ENCODE results near the gene GNG5.
A peak's percentile ranks its signal among the peaks of the same experiment; 100 is the strongest.
"Not testable (repeated sequence)": the region's sequence is repeated elsewhere in the genome, so short reads cannot be mapped to it uniquely, and the experiment has no call there.

Gene GNG5

GRCh38 chr1:84506002-84506728, at the start of gene GNG5, which contains the start of gene SPATA1:
Gene GNG5, minus strand, starts transcription at chr1:84506581. Its CDS starts 490 bp downstream, at chr1:84506091.
Gene SPATA1, plus strand, starts transcription at chr1:84506386. Its CDS starts 9,974 bp downstream, at chr1:84516360.
- peak; percentile 90 to 92 for DNase-seq

GRCh38 chr1:84550826-84551225, 44.4 kb upstream of the GNG5 start:
- no peak for DNase-seq

DNA sequence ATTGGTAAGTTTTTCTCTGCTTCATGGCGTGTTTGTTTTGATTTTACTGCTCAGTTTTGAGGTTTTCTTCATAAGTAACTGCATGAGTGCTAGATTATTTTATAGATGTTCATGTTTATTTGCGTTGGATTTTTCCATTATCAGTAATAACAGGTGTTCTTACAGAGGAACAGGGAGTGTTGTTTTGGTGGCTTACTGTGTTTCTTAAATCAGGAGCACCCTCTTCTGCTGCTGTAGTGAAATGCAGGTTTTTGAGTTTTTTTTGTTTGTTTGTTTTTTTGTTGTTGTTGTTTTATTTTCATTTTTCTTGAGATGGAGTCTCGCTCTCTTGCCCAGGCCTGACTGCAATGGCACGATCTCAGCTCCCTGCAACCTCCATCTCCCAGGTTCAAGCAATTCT, 35.3 kb upstream of the GNG5 start:
- no peak for DNase-seq

DNA sequence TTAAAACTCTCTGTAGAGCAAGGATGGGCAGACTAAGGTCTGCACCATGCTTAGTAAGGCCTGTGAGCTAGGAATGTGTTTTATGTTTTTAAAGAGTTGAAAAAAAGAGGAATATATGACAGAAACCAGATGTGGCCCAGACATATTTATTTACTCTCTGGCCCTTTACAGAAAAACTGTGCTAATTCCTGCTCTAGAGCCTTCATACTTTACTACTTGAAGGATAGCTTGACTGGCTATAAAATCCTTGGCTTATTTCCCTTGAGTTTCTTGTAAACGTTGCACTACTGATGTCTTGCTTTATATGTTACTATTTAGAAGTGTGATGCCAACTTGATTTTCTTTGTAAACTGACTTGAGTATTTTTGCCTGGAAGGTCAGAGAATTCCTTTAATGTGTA, 34.4 kb upstream of the GNG5 start:
- no peak for DNase-seq

DNA sequence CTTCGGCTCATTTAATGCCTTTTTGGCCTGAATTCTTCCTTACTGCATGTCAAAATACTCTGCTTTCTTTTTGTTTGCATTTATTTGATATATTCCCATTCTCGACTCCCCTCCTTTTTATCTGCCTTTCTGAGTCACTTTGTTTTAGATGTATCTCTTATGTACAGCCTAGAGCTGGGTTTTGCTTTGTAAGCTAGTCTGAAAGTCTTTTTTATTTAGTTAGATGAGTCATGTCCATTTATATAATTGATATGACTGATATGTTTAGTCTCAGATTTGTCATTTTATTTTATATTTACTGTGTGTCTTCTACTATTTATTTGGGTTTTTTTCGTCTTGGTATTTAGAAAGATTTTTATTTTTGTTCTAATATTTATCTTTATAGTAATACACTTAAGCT, 33.6 kb upstream of the GNG5 start:
- DNase-seq: no peak

DNA sequence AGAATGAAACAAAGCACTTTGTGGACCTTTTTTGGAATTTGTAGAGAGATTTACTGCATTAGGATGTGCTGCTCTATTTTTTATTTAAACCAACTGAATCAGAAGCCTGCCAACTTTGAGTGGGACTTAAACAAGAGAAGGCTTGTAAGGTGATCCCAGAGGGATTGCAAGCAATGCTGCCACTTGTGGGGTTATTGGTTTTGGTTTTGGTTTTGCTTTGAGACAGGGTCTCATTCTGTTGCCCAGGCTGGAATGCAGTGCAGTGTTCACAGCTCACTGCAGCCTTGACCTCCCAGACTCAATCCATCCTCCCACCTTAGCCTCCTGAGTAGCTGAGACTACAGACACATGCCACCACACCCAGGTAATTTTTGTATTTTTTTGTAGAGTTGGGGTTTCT, 32.2 kb upstream of the GNG5 start:
- no peak for DNase-seq

DNA sequence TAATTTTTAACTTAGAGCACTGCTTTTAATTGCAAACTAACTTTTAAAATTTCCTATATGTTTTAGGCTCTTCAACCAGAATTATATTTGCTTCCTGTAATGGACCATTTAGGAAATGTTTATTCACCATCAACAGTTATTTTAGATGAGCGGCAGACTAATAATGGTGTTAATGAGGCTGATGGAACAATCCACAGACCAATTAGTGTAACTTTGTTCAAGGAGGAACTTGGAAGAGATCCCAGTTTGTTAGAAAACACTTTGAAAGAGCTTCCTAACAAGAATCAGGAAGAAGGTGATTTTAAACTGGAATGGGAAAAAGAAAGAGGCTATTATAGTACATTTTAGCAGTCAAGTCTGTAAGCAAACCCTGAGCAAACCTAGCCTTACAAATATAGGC, 19.4 kb upstream of the GNG5 start:
- DNase-seq: no peak

- DNase-seq: no peak
Observed at GRCh38 chr1:84524590-84524989, 18.2 kb upstream of the GNG5 start.

DNA sequence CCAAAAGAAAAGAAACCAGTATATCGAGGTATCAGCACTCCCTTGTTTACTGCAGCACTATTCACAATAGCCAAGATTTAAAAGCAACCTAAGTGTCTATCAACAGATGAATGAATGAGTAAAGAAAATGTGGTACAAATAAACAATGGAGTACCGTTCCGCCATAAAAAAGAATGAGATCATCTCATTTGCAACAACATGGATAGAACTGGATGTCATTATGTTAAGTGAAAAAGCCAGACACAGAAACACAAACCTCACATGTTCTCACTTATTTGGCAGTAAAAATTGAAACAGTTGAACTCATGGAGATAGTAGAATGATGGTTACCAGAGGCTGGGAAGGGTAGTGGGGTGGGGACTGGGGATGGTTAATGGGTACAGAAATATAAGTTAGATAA, 4.3 kb upstream of the GNG5 start:
- no peak for DNase-seq

GRCh38 chr1:84510165-84510564, 3.8 kb upstream of the GNG5 start:
- no peak for DNase-seq

DNA sequence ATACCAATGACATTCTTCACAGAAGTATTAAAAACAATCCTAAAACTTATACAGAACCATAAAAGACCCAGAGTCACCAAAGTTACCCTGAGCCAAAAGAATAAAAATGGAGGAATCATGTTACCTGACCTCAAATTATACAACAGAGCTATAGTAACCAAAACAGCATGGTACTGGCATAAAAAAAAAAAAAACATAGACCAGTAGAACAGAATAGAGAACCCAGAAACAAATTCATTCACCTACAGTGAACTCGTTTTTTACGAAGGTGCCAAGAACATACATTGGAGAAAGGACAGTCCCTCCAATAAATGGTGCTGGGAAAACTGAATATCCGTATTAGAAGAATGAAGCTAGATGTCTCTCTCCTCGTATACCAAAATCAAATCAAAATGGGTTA, 2.6 kb upstream of the GNG5 start:
- DNase-seq: no peak

- DNase-seq: no peak
Observed at GRCh38 chr1:84508510-84508909, 2.1 kb upstream of the GNG5 start.

GRCh38 chr1:84507887-84508286, 1.5 kb upstream of the GNG5 start:
- not testable (repeated sequence) for DNase-seq

DNA sequence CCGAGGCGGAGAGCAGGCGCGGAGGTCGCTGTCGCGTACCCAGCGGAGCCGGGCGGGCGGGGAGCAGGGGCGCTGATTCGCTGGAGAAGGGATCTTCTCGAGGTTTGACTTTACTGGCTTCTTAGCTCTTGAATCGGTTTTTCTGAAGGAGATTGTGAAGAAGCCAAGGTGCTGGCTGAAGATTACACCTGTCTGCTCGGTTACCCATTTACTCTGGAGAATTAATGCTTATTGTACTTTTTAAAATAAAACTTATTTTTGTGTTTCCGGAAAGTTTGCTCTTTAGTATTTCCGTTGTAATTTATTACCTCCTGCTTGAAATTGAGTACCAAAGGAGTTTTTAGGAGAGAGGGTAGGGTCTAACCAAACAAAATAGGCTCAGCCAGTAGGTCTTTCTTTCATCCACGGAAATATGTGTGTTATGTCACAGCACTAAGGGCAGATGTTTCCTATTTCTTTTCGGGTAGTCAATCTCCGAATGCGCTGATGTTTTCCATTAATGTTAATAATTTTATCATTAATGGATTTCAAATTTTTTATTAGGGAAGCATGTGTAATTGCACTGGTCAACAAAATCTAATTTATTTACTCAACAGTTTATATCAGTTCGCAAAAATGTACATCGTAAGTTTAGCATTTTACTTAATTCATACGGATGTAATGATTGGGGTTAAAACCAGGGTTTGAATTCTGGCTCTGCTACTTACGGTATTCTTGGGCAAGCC, 510 bp upstream of the GNG5 start:
- peak; percentile 31 to 34 for DNase-seq

- DNase-seq: peak; percentile 57 to 62
Observed at GRCh38 chr1:84505493-84506001, 834 bp downstream of the GNG5 start.

DNA sequence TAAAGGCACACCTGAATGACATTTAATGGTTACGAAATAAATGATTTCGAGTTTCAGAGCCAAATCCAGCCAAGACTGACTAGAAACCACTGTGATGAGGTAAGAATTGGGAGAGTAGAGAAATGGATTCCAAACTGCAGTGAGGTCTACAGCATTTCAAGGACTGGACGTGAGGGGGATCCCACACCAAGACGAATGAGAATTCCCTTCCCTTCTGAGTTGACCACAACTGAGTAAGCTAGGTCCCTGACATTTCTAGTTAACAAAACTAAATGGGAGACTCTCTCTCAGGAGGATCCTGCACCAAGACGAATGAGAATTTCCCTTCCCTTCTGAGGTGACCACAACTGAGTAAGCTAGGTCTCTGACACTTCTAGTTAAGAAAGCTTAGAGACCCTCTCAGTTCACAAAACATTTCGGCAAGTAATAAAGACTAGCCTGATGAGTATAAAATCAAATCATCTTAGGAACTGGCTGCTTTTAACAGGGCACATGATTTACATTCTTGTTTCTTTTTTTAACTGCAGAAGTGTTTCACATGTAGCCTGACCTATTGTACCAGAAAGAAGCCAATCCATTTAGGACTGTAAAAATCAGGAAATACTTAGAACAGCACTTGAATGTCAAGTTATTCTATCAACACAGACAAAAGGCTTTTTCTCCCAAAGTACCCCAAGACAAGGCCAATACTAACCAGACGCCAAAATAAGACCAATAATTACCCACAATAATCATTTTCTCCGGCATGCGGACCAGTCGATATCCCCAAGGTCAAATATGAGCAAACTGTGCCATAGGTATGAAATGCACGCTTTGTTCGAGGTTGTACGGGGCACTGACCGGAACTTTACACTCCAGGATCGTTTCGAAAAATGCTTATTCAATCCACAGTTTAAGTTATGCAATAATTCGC, 1.5 kb downstream of the GNG5 start:
- DNase-seq: peak in 1 of 2 experiments; percentile 49

DNA sequence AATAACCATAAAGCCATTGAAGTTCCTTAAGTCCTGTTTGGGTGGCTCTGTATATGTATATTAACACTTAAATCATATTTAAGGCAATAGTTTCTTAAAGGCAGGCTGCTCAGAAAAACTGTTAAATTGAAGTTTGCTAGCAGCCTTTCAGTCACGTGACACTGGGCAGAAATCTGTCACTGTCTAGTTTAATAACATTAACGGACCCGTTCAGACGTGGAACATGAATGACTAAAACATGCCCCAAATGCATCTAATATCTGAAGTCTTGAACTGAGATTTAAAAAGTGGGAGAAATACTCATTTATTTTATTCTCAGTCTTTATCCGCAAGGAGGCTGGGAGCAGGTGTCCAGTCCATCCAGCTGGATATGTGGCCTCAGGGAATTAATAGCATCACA, 3.5 kb downstream of the GNG5 start:
- DNase-seq: no peak

GRCh38 chr1:84497631-84498275, 8.6 kb downstream of the GNG5 start:
- DNase-seq: peak in 1 of 2 experiments; percentile 7

DNA sequence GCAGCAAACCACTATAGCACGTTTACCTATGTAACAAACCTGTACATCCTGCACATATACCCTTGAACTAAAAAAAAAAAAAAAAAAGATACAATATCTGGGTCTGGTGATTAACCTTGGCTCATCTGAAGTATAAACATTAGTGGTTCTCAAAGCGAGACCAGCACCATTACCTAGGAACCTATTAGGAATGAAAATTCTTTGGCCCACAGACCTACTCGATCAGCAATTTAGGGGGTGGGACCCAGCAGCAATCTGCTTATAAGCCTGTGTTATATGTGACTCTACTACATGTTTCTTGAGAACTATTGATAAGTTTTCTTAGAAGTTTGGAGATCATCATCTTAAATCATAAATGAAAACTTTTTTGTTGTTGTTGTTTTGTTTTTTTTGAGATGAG, 9.9 kb downstream of the GNG5 start:
- no peak for DNase-seq

GRCh38 chr1:84493747-84494146, 12.6 kb downstream of the GNG5 start:
- DNase-seq: no peak

- DNase-seq: no peak
Observed at GRCh38 chr1:84492726-84493125, 13.7 kb downstream of the GNG5 start.

- DNase-seq: no peak
Observed at GRCh38 chr1:84489766-84490165, 16.6 kb downstream of the GNG5 start.

DNA sequence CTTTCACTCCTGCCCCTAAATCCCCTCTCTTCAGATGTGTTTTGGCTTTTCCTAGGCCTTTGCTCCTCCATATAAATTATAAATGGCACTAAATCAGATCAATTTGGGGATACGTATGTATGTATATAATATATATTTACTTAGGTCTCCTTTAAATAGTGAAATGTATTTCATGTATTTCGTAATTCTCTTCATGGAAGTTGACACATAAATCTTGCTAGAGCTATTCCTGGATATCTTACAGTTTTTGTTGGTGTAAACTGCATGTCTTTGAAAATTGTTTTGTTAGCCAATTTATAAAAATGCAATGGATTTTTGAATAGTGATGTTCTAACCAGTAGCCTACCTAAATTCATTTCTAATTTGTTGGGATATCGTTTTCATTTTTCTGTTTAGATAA, 18.3 kb downstream of the GNG5 start:
- peak in 1 of 2 experiments; percentile 18 for DNase-seq

All from AML-193 (cell line).